Upper lobe of left lung (tissue), 6 donors: Measurements from ENCODE around the gene NLGN1. TPM values are rescaled to one million over a fixed set of nuclear protein-coding genes. Genes with fewer than 3 reads are reported as not detected.

Experiments used
- ATAC-seq, 2 donors: fragments of 200-7000 bp; cut with Tn5 transposase; one replicate each; pipeline ENCODE4 v1.9.1; 2022; ENCODE audit warnings: mild to moderate bottlenecking in 2 of 2, moderate library complexity in 2 of 2; ENCODE audit not compliant: low FRiP score in 2 of 2
- DNase-seq, 2 donors: peaks; one replicate each; pipeline ENCODE4 v3.0.0-alpha.2; 2019 to 2020
- H3K27ac ChIP-seq, 4 donors: fragments of 200-600 bp; sonication (generic); one replicate each; pipeline ENCODE4 v1.5.1; 2016 to 2019
- H3K27me3 ChIP-seq, 4 donors: fragments of 200-600 bp; sonication (generic); one replicate each; pipeline ENCODE4 v1.5.1; 2017 to 2019
- H3K36me3 ChIP-seq, 4 donors: fragments of 200-600 bp; sonication (generic); one replicate each; pipeline ENCODE4 v1.5.1; 2016 to 2019
- H3K4me1 ChIP-seq, 4 donors: fragments of 200-600 bp; sonication (generic); one replicate each; pipeline ENCODE4 v1.5.1; 2018 to 2019
- H3K4me3 ChIP-seq, 4 donors: fragments of 200-600 bp; sonication (generic); one replicate each; pipeline ENCODE4 v1.5.1; 2017 to 2019; ENCODE audit warnings: mild to moderate bottlenecking in 2 of 4, moderate library complexity in 1 of 4
- H3K9me3 ChIP-seq, 4 donors: fragments of 200-600 bp; sonication (generic); one replicate each; pipeline ENCODE4 v1.5.1; 2018 to 2019
- CTCF ChIP-seq, 6 experiments: fragments of 450-650 bp in 4 of 6; fragments of 200-600 bp in 2 of 6; sonication (generic) in 2 of 6; IDR thresholded peaks; one replicate each; pipeline ENCODE4 v1.5.1; 2016 to 2019; ENCODE audit warnings: antibody characterized with exemption in 6 of 6
- EP300 ChIP-seq, 4 donors: sonication (generic); formaldehyde crosslinking; IDR thresholded peaks; one replicate each; pipeline ENCODE4 v1.5.1; 2017; ENCODE audit warnings: antibody characterized with exemption in 4 of 4, control low read depth in 2 of 4
- POLR2A ChIP-seq, 4 donors: fragments of 450-650 bp; IDR thresholded peaks; one replicate each; pipeline ENCODE4 v1.5.1; 2016 to 2017; ENCODE audit warnings: antibody characterized with exemption in 4 of 4, mild to moderate bottlenecking in 2 of 4
- POLR2AphosphoS5 ChIP-seq, 2 donors: sonication (generic); formaldehyde crosslinking; IDR thresholded peaks; one replicate each; pipeline ENCODE4 v1.5.1; 2017; ENCODE audit warnings: antibody characterized with exemption in 2 of 2
- WGBS, 2 donors: methylation state at CpG; one replicate each; pipeline ENCODE4 v1.1.5; 2017 to 2018; 5-methylcytosine and 5-hydroxymethylcytosine counted together
- total RNA-seq, 6 donors: library from RNA; depleted of rRNA in 4 of 6; stranded (reverse); fragments of >200 nt in 4 of 6; gene quantifications; one replicate each; pipeline versions ENCODE4 v1.1.0 to v1.2.1, GENCODE V29; 2016 to 2021
- donor health status: DM: no; HTN: no; CAD: no; lungs with moderate emphysema.
- donor health status: DM: no; HTN: yes; CAD: no; lungs with severe emphysema.

Gene NLGN1
- total RNA-seq, 6 donors from 2014 or later = under 0.01 to 3.5 (median 1.9) TPM

GRCh38 chr3:173553635-173554280 is 156.2 kb downstream of the NLGN1 start:
- H3K4me3 ChIP-seq = no peak overlapping the region
- no peaks in the 10 kb centered on the region for H3K27me3 ChIP-seq
- WGBS, 2 donors = 22 to 26% methylated on average over 2 to 3 of the region's 3 CpGs
- H3K4me1 ChIP-seq = no peaks in the 10 kb centered on the region
- no peak overlapping the region for H3K27ac ChIP-seq
- no peak for DNase-seq
- H3K36me3 ChIP-seq = no peaks in the 10 kb centered on the region
- H3K9me3 ChIP-seq = no peaks in the 10 kb centered on the region
- ATAC-seq = peak in 1 of 2 donors; percentile 29
- no peak for TF ChIP-seq POLR2A (IDR thresholded peaks at IDR 0.05)
- TF ChIP-seq CTCF (IDR thresholded peaks at IDR 0.05) = peak; percentile 15 to 44 (median 36)

GRCh38 chr3:173556546-173556945 is 159.0 kb downstream of the NLGN1 start:
- 67 to 78% methylated on average over 2 of the region's 2 CpGs for WGBS, 2 donors
- ATAC-seq = no peak

GRCh38 chr3:173567997-173568396 is 170.5 kb downstream of the NLGN1 start:
- Histone ChIP-seq H3K9me3 (no peaks in the 10 kb centered on the region), H3K36me3 (no peaks in the 10 kb centered on the region), H3K4me1 (no peaks in the 10 kb centered on the region), H3K27ac (no peak overlapping the region), H3K4me3 (no peak overlapping the region), H3K27me3 (no peaks in the 10 kb centered on the region)
- ATAC-seq = no peak
- whole genome bisulfite sequencing, 2 donors = 78 to 92% methylated on average over 3 of the region's 3 CpGs
- TF ChIP-seq CTCF (IDR thresholded peaks at IDR 0.05) (no peak), EP300 (IDR thresholded peaks at IDR 0.05) (no peak), POLR2AphosphoS5 (IDR thresholded peaks at IDR 0.05) (no peak), POLR2A (IDR thresholded peaks at IDR 0.05) (no peak)
- DNase-seq = no peak

More at GRCh38 chr3:173556546-173556945, 159.0 kb downstream of the NLGN1 start:
- Histone ChIP-seq H3K27ac (no peak overlapping the region), H3K9me3 (no peaks in the 10 kb centered on the region), H3K4me3 (no peak overlapping the region), H3K36me3 (no peaks in the 10 kb centered on the region), H3K4me1 (no peaks in the 10 kb centered on the region), H3K27me3 (no peaks in the 10 kb centered on the region)
- no peak for DNase-seq
- TF ChIP-seq POLR2AphosphoS5 (IDR thresholded peaks at IDR 0.05) (no peak), CTCF (IDR thresholded peaks at IDR 0.05) (no peak), POLR2A (IDR thresholded peaks at IDR 0.05) (no peak), EP300 (IDR thresholded peaks at IDR 0.05) (no peak)

- Histone ChIP-seq H3K9me3 (no peaks in the 10 kb centered on the region), H3K4me1 (no peaks in the 10 kb centered on the region), H3K27ac (no peak overlapping the region), H3K4me3 (no peak overlapping the region), H3K36me3 (no peaks in the 10 kb centered on the region), H3K27me3 (no peaks in the 10 kb centered on the region)
- no peak for ATAC-seq
- 91% methylated on average over 14 of the region's 14 CpGs for WGBS, 2 donors
- no peak for TF ChIP-seq EP300 (IDR thresholded peaks at IDR 0.05)
- no peak for TF ChIP-seq CTCF (IDR thresholded peaks at IDR 0.05)
- DNase-seq = peak in 1 of 2 donors; percentile 15
These were observed 171.1 kb downstream of the NLGN1 start for GRCh38 chr3:173568623-173569022.

GRCh38 chr3:173583496-173583895 is 186.0 kb downstream of the NLGN1 start:
- DNase-seq (no peak), ATAC-seq (no peak)
- Histone ChIP-seq H3K27ac (no peak overlapping the region), H3K4me1 (peaks cover 0 to 15% (median 9%) of the 10 kb centered on the region in 4 donors), H3K36me3 (no peaks in the 10 kb centered on the region), H3K9me3 (no peaks in the 10 kb centered on the region), H3K4me3 (no peak overlapping the region), H3K27me3 (no peaks in the 10 kb centered on the region)
- WGBS, 2 donors = 84 to 94% methylated on average over 2 of the region's 2 CpGs
- TF ChIP-seq POLR2A (IDR thresholded peaks at IDR 0.05) (no peak), CTCF (IDR thresholded peaks at IDR 0.05) (no peak), EP300 (IDR thresholded peaks at IDR 0.05) (no peak), POLR2AphosphoS5 (IDR thresholded peaks at IDR 0.05) (no peak)
